ENCODE data around the gene TTC21A. TPM values are rescaled to one million over a fixed set of nuclear protein-coding genes. Genes with fewer than 3 reads are reported as not detected.

TTC21A gene
- total and polyA plus RNA-seq, 10 of the 15 experiments (the other 5 are each of a cell fraction or from before 2014, with no cell fraction given) = 0.62 to 3.2 (median 1.2) TPM

GRCh38 chr3:39141171-39141995, 33.9 kb downstream of the TTC21A start (continued):
- TF ChIP-seq POLR2AphosphoS5 (IDR thresholded peaks at IDR 0.05; ENCODE audit: low read length) = peak; percentile 73

- H3K27ac ChIP-seq (ENCODE audit: control insufficient read depth, insufficient read depth) = no peak overlapping the region
- WGBS (ENCODE audit: insufficient coverage, insufficient replicate concordance, low lambda C conversion rate, missing lambda C conversion rate) = 89% methylated on average over 5 of the region's 5 CpGs
- intact Hi-C loops (cut with micrococcal nuclease; ENCODE audit: unreplicated experiment) (no loop called here), in situ Hi-C loops (cut with MboI) (no loop called here)
- H3K36me3 ChIP-seq (ENCODE audit: control insufficient read depth in 2 of 2, insufficient read depth in 2 of 2, low read length in 1 of 2) = peaks cover 17 to 30% of the 10 kb centered on the region in 2 experiments
- H3K4me2 ChIP-seq (ENCODE audit: control insufficient read depth, insufficient read depth) = no peak overlapping the region
- H3K27me3 ChIP-seq (replicated peaks in 1 of 2; ENCODE audit: control insufficient read depth in 2 of 2, insufficient read depth in 2 of 2, low read length in 1 of 2) = no peaks in the 10 kb centered on the region
- no TSS peak for BruUV-seq (replicated peaks)
- H3K4me1 ChIP-seq (ENCODE audit: control insufficient read depth, insufficient read depth, low read length) = peaks cover 12% of the 10 kb centered on the region
- TF ChIP-seq FOXK2 (IDR thresholded peaks at IDR 0.05) (no peak), KAT2A (conservative IDR thresholded peaks at IDR 0.05; ENCODE audit: control insufficient read depth, low read depth, low read length) (no peak), ZBTB11 (CRISPR knock-in tag; IDR thresholded peaks at IDR 0.05) (no peak), POLR2A (IDR thresholded peaks at IDR 0.05; ENCODE audit: low read depth, low read length) (0 out of 2 replicates have a peak, but pooled peaks have one; percentile 45)
- DNase-seq (ENCODE audit: low read depth, low spot score) (no peak), FAIRE-seq (no peak), ATAC-seq (no peak)
- ChIA-PET SMC1A (ENCODE audit: uncharacterized antibody, unreplicated experiment) (interaction anchor here (1.1 kb wide), 1 partner anchor 20 kb away, joined by 3 read pairs; no protein-coding TSS in a partner anchor), RAD21 (ENCODE audit: unreplicated experiment) (no interaction called here), POLR2A (interaction anchor here (0.6 kb wide), 2 partner anchors 53 to 87 kb away, joined by 3 read pairs; no protein-coding TSS in a partner anchor), CTCF (no interaction called here)
- H3K4me3 ChIP-seq = no peak overlapping the region
- no peaks in the 10 kb centered on the region for H3K9me3 ChIP-seq (replicated peaks; ENCODE audit: control insufficient read depth, insufficient read depth, low read length)
- H3K79me2 ChIP-seq (ENCODE audit: control insufficient read depth, insufficient read depth, low read length) = peaks cover 26% of the 10 kb centered on the region
- H3K9ac ChIP-seq (ENCODE audit: control insufficient read depth, insufficient read depth, low read length) = no peak overlapping the region
- H4K20me1 ChIP-seq (ENCODE audit: control insufficient read depth, insufficient read depth) = no peaks in the 10 kb centered on the region; the same call in 1 of the 2 replicates
- H2AFZ ChIP-seq (ENCODE audit: control insufficient read depth, low read depth, low read length) = no peak overlapping the region
Measured at GRCh38 chr3:39142067-39142466, 34.6 kb downstream of the TTC21A start.
